H9 (cell line): ENCODE data around the gene MBNL1. TPM values are rescaled to one million over a fixed set of nuclear protein-coding genes. Genes with fewer than 3 reads are reported as not detected.
A peak's percentile ranks its signal among the peaks of the same experiment; 100 is the strongest.

Experiments used
- DNase-seq: peaks from one replicate; pipeline ENCODE4 v3.0.0-alpha.2; 2017
- H2AFZ ChIP-seq: one replicate; pipeline ENCODE4 v1.6.1; 2013; ENCODE audit warnings: mild to moderate bottlenecking, low read length, control low read depth, moderate library complexity
- H2AK5ac ChIP-seq: 2 replicates; pipeline ENCODE4 v1.6.1; 2013; ENCODE audit warnings: low read length, control low read depth, mixed read lengths; ENCODE audit not compliant: insufficient read length
- H2BK120ac ChIP-seq: one replicate; pipeline ENCODE4 v1.6.1; 2013; ENCODE audit warnings: low read depth, mild to moderate bottlenecking, low read length, control low read depth, inconsistent platforms; ENCODE audit not compliant: poor library complexity, severe bottlenecking
- H2BK12ac ChIP-seq: 2 replicates; pipeline ENCODE4 v1.6.1; 2013; ENCODE audit warnings: low read length, control low read depth, mixed read lengths, low read depth; ENCODE audit not compliant: insufficient read length
- H2BK15ac ChIP-seq: 2 replicates; pipeline ENCODE4 v1.6.1; 2013; ENCODE audit warnings: low read depth, low read length, control low read depth
- H2BK20ac ChIP-seq: one replicate; pipeline ENCODE4 v1.6.1; 2013; ENCODE audit warnings: low read depth, mild to moderate bottlenecking, low read length, control low read depth, inconsistent platforms; ENCODE audit not compliant: poor library complexity, severe bottlenecking
- H2BK5ac ChIP-seq: 2 replicates; pipeline ENCODE4 v1.6.1; 2013; ENCODE audit warnings: low read length, control low read depth, mixed read lengths; ENCODE audit not compliant: insufficient read length
- H3K14ac ChIP-seq: 2 replicates; pipeline ENCODE4 v1.6.1; 2013; ENCODE audit warnings: low read length, control low read depth; ENCODE audit not compliant: insufficient read depth
- H3K18ac ChIP-seq: 2 replicates; pipeline ENCODE4 v1.6.1; 2013; ENCODE audit warnings: low read depth, mild to moderate bottlenecking, mixed read lengths, low read length, control low read depth; ENCODE audit not compliant: insufficient read length
- H3K23ac ChIP-seq: 2 replicates; pipeline ENCODE4 v1.6.1; 2013; ENCODE audit warnings: low read length, control low read depth, mixed read lengths, low read depth; ENCODE audit not compliant: insufficient read length
- H3K23me2 ChIP-seq: 2 replicates; pipeline ENCODE4 v1.6.1; 2013; ENCODE audit warnings: low read depth, mild to moderate bottlenecking, mixed read lengths, low read length, control low read depth; ENCODE audit not compliant: insufficient read length, poor library complexity, severe bottlenecking
- H3K27ac ChIP-seq: 2 replicates; pipeline ENCODE4 v1.5.1; 2013; ENCODE audit warnings: low read length, control low read depth, mixed read lengths, low read depth; ENCODE audit not compliant: insufficient read length
- H3K27me3 ChIP-seq: 2 replicates; pipeline ENCODE4 v1.6.1; 2013; ENCODE audit warnings: low read length, control low read depth, inconsistent platforms; ENCODE audit not compliant: insufficient read depth
- H3K4ac ChIP-seq: 2 replicates; pipeline ENCODE4 v1.6.1; 2013; ENCODE audit warnings: low read depth, mild to moderate bottlenecking, control low read depth, inconsistent platforms, low read length, moderate library complexity
- H3K4me1 ChIP-seq: 2 replicates; pipeline ENCODE4 v1.6.1; 2013; ENCODE audit warnings: low read length, control low read depth, inconsistent platforms; ENCODE audit not compliant: insufficient read depth
- H3K4me2 ChIP-seq: 2 replicates; pipeline ENCODE4 v1.6.1; 2013; ENCODE audit warnings: low read length, control low read depth, mixed read lengths; ENCODE audit not compliant: insufficient read length, insufficient read depth
- H3K56ac ChIP-seq: 2 replicates; pipeline ENCODE4 v1.6.1; 2013; ENCODE audit warnings: low read depth, mild to moderate bottlenecking, mixed read lengths, low read length, control low read depth; ENCODE audit not compliant: insufficient read length
- H3K79me1 ChIP-seq: 2 replicates; pipeline ENCODE4 v1.6.1; 2013; ENCODE audit warnings: low read depth, mild to moderate bottlenecking, moderate library complexity, low read length, control low read depth, inconsistent platforms; ENCODE audit not compliant: insufficient read depth, poor library complexity, severe bottlenecking
- H3K79me2 ChIP-seq: 2 replicates; pipeline ENCODE4 v1.6.1; 2013; ENCODE audit warnings: low read length, control low read depth, inconsistent platforms; ENCODE audit not compliant: insufficient read depth
- H3K9ac ChIP-seq: 2 replicates; pipeline ENCODE4 v1.6.1; 2013; ENCODE audit warnings: low read length, control low read depth, mixed read lengths; ENCODE audit not compliant: insufficient read length; ENCODE audit errors: extremely low read depth
- H3K9me3 ChIP-seq: one replicate; pipeline ENCODE4 v1.6.1; 2013; ENCODE audit warnings: low read depth, low read length, inconsistent platforms; ENCODE audit not compliant: control insufficient read depth
- H3T11ph ChIP-seq: one replicate; pipeline ENCODE4 v1.6.1; 2013; ENCODE audit warnings: mild to moderate bottlenecking, low read length, control low read depth, inconsistent platforms
- H4K20me1 ChIP-seq: one replicate; pipeline ENCODE4 v1.6.1; 2013; ENCODE audit not compliant: control insufficient read depth, insufficient read length, insufficient read depth
- H4K5ac ChIP-seq: 2 replicates; pipeline ENCODE4 v1.6.1; 2013; ENCODE audit warnings: low read depth, mild to moderate bottlenecking, mixed read lengths, low read length, control low read depth; ENCODE audit not compliant: insufficient read length
- H4K8ac ChIP-seq: replicated peaks from 2 replicates; pipeline ENCODE4 v1.6.1; 2013; ENCODE audit warnings: low read length, control low read depth, mixed read lengths, low read depth; ENCODE audit not compliant: insufficient read length
- H4K91ac ChIP-seq: 2 replicates; pipeline ENCODE4 v1.6.1; 2013; ENCODE audit warnings: low read depth, mild to moderate bottlenecking, moderate library complexity, mixed read lengths, low read length, control low read depth; ENCODE audit not compliant: insufficient read length
- H3K27ac Mint-ChIP-seq, 3 experiments: 2 replicates in 2 of 3; 3 replicates in 1 of 3; pipeline ENCODE4 v1.8.0; 2020 to 2021; ENCODE audit warnings: mixed read lengths in 3 of 3, mild to moderate bottlenecking in 1 of 3, moderate library complexity in 1 of 3
- H3K27me3 Mint-ChIP-seq: 2 replicates; pipeline ENCODE4 v1.8.0; 2021; ENCODE audit warnings: low read depth, mild to moderate bottlenecking, moderate library complexity, mixed read lengths
- H3K36me3 Mint-ChIP-seq, 3 experiments: 2 replicates in 2 of 3; 3 replicates in 1 of 3; pipeline ENCODE4 v1.8.0; 2020 to 2021; ENCODE audit warnings: low read depth in 3 of 3, mixed read lengths in 3 of 3; ENCODE audit not compliant: insufficient read depth in 1 of 3
- H3K4me1 Mint-ChIP-seq, 2 experiments: 2 replicates each; pipeline ENCODE4 v1.8.0; 2020; ENCODE audit warnings: mixed read lengths in 2 of 2
- H3K4me3 Mint-ChIP-seq, 2 experiments: 2 replicates in 1 of 2; 3 replicates in 1 of 2; pipeline ENCODE4 v1.8.0; 2020 to 2021; ENCODE audit warnings: mild to moderate bottlenecking in 2 of 2, mixed read lengths in 2 of 2, moderate library complexity in 1 of 2
- H3K9me3 Mint-ChIP-seq, 2 experiments: 2 replicates in 1 of 2; 3 replicates in 1 of 2; pipeline ENCODE4 v1.8.0; 2020; ENCODE audit warnings: mild to moderate bottlenecking in 2 of 2, mixed read lengths in 2 of 2, moderate library complexity in 1 of 2
- CTCF ChIP-seq: fragments of 200-600 bp; sonication (generic); conservative IDR thresholded peaks from 3 replicates; pipeline ENCODE4 v1.8.0; 2021; ENCODE audit warnings: antibody characterized with exemption, mild to moderate bottlenecking
- WGBS: extraction: QIAGEN DNeasy Blood & Tissue Kit; methylation state at CpG from one replicate; pipeline ENCODE4 v1.1.7; 2013; ENCODE audit warnings: missing lambda C conversion rate, low lambda C conversion rate, mixed read lengths; ENCODE audit not compliant: insufficient read length; ENCODE audit errors: extremely low coverage; 5-methylcytosine and 5-hydroxymethylcytosine counted together
- total RNA-seq: library from RNA; stranded (reverse); gene quantifications from 2 replicates; pipeline ENCODE4 v1.2.1, GENCODE V29; 2021

MBNL1 gene
- total RNA-seq, 1 experiment from 2014 or later = 14.9 TPM

DNA sequence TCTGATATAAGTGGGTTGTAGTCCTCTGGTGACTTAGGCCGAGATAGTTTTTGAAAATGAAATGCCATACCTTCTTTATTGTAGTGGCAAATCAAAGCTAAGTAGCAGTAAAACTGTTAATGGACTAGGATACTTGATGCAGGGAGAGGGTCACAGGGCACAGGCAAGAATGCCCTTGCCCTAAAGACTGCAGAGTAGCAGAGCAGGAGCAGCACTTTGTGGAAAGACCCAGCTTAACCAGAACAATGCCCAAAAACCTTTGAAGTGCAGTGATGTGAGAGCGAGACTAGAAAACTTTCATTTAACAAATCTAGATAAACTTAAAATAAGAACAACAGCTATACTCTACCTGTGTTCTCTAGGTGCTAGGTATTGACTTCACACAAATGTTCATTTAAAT is 121.9 kb downstream of the MBNL1 start:
- H3K79me2 ChIP-seq = peaks cover 3% of the 10 kb centered on the region; the same call in 1 of the 2 replicates
- Mint-ChIP-seq H3K4me3 (no peak overlapping the region), H3K4me1 (peaks cover 35 to 38% of the 10 kb centered on the region in 2 experiments), H3K9me3 (no peaks in the 10 kb centered on the region), H3K27ac (peak overlapping the region in 2 of 3 experiments; percentile 21 to 75; a peak in 3 of 7 replicates), H3K36me3 (no peaks in the 10 kb centered on the region), H3K27me3 (no peaks in the 10 kb centered on the region)
- no peak overlapping the region for H2BK5ac ChIP-seq
- H3K18ac ChIP-seq = no peak overlapping the region
- no CpG with 5 or more reads among the region's 2 CpGs for WGBS
- no peak for DNase-seq
- H3K27ac ChIP-seq = no peak overlapping the region
- no peak overlapping the region for H2BK15ac ChIP-seq
- no peak overlapping the region for H3K9ac ChIP-seq
- no peak overlapping the region for H2BK20ac ChIP-seq
- no peak overlapping the region for H2BK120ac ChIP-seq
- H3T11ph ChIP-seq = no peak overlapping the region
- H3K14ac ChIP-seq = no peak overlapping the region
- no peaks in the 10 kb centered on the region for H4K20me1 ChIP-seq
- H3K23me2 ChIP-seq = no peaks in the 10 kb centered on the region
- no peak overlapping the region for H3K23ac ChIP-seq
- H3K27me3 ChIP-seq = no peaks in the 10 kb centered on the region
- peaks cover 2% of the 10 kb centered on the region; the same call in 1 of the 2 replicates for H3K4me1 ChIP-seq
- H3K4ac ChIP-seq = no peak overlapping the region
- TF ChIP-seq CTCF = no peak
- H2AFZ ChIP-seq = no peak overlapping the region
- H4K8ac ChIP-seq = no peak overlapping the region
- H3K4me2 ChIP-seq = no peak overlapping the region
- H4K5ac ChIP-seq = no peak overlapping the region
- H4K91ac ChIP-seq = no peak overlapping the region
- H3K56ac ChIP-seq = no peak overlapping the region
- H2AK5ac ChIP-seq = no peak overlapping the region
- no peaks in the 10 kb centered on the region for H3K79me1 ChIP-seq
- no peak overlapping the region for H2BK12ac ChIP-seq
- H3K9me3 ChIP-seq = no peaks in the 10 kb centered on the region
